ENCODE measurements around the gene GEMIN4.
A peak's percentile ranks its signal among the peaks of the same experiment; 100 is the strongest.

Gene GEMIN4

GRCh38 chr17:752002-752619 lies at the start of gene GEMIN4:
Gene GEMIN4, minus strand, starts transcription at chr17:752264. Its CDS starts 122 bp downstream, at chr17:752142.
- H3K4me3 ChIP-seq (ENCODE audit: low read depth, low read length): peak within 1 kb of the TSS; percentile 86
- TF ChIP-seq, protein P1, sequence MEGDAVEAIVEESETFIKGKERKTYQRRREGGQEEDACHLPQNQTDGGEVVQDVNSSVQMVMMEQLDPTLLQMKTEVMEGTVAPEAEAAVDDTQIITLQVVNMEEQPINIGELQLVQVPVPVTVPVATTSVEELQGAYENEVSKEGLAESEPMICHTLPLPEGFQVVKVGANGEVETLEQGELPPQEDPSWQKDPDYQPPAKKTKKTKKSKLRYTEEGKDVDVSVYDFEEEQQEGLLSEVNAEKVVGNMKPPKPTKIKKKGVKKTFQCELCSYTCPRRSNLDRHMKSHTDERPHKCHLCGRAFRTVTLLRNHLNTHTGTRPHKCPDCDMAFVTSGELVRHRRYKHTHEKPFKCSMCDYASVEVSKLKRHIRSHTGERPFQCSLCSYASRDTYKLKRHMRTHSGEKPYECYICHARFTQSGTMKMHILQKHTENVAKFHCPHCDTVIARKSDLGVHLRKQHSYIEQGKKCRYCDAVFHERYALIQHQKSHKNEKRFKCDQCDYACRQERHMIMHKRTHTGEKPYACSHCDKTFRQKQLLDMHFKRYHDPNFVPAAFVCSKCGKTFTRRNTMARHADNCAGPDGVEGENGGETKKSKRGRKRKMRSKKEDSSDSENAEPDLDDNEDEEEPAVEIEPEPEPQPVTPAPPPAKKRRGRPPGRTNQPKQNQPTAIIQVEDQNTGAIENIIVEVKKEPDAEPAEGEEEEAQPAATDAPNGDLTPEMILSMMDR (IDR thresholded peaks at IDR 0.05; ENCODE audit: control insufficient read depth, extremely low read depth, insufficient read depth): peak; percentile 92
- peak; percentile 54 for DNase-seq (ENCODE audit: low read depth)

DNA sequence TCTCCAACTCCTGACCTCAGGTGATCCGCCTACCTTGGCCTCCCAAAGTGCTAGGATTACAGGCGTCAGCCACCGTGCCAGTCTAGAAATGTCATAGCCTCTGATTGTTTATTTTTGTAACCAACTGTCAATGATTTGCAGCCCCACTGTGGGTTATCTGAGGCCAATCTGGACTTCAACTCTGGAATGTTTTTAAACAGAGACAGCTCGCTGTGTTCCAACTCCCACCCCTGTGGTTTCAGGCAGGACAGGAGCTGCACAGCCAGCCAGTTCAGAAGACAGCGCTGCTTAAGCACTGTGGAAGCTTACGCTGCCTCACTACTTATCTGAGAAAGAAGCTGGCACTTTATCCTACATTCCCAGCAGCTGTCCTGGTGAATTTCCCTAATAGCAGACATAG lies 49.6 kb upstream of the GEMIN4 start:
- no peak overlapping the region for H3K4me3 ChIP-seq (ENCODE audit: low read depth, low read length)
- TF ChIP-seq, protein P1 (IDR thresholded peaks at IDR 0.05; ENCODE audit: control insufficient read depth, extremely low read depth, insufficient read depth): no peak
- no peak for DNase-seq (ENCODE audit: low read depth)

DNA sequence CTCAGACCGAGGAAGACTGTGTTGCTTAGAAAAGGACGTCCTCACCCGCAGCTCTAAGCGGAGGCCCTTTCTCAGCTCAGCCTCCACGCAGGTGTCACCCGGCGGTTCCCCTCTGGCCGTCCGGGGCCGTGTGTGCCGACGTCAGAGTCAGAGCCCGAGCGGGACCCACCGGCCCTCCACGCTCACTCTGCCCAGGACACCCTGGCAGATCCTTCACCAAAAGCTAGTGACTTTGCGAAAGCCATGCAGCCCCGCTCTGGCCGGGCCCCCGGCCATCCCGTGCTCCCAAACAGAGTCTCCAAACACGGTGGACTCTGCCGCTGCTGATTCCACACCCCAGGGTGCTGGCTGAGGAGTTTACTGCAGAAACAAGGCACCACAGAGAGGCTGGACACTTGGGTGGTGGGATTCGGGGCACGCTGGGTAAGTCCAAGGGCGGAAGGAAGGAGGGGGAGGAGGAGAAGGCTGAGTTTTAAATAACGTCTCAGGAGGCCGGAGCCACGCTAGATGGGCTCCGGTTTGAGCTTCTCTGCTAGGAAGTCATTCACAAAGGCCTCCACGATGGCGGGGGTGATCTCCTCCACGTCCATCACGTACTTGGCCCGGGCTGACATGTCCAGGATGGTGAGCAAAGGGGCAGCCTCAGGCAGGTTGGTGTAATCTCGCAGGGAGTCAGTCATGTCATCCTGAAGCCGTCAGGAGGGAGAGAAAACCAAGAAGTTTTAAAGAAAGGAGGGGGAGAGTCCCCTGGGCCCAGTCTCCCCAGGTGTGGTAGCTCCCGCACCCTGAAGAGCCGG lies 48.6 kb upstream of the GEMIN4 start:
- no peak for DNase-seq (ENCODE audit: low read depth)
- TF ChIP-seq, protein P1 (IDR thresholded peaks at IDR 0.05; ENCODE audit: control insufficient read depth, extremely low read depth, insufficient read depth): no peak
- no peak overlapping the region for H3K4me3 ChIP-seq (ENCODE audit: low read depth, low read length)

DNA sequence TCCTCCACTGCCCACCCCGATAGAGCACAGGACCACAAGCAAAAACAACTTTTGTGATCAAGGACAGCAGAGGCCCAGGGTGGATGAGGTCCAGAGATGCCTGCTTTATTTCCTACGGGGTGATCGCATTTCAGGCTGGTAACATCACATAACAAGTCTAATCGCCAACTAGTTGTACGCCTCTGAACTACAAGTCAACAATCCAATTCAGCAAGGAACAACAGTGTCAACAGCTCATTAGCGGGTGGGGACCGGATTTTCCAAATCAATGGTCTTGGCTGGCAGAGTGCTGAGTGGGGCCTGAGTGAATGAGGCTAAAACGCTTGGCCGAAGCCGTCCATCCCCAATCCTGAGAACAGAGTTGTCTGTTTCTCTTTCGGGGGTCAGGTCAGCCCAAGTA lies 47.2 kb upstream of the GEMIN4 start:
- TF ChIP-seq, protein P1 (IDR thresholded peaks at IDR 0.05; ENCODE audit: control insufficient read depth, extremely low read depth, insufficient read depth): no peak
- no peak for DNase-seq (ENCODE audit: low read depth)
- no peak overlapping the region for H3K4me3 ChIP-seq (ENCODE audit: low read depth, low read length)

DNA sequence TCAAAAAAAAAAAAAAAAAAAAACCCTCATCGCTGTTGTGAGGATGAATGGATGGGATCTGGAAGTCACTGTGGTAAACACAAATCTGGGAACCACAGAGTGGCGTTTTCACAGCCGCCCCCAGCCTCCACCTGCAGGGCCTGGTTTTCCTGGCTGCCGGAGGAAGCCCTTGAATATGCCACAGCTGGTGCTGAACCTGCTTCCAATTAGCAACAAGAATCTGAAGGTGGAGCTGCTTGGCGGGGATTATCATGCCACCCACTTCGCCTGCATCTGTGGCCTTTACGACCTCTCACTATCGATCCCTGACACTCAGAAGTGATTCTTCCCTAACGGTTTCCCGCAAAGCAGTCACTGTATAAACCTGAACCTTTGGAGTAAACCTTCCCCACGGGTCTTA lies 46.2 kb upstream of the GEMIN4 start:
- no peak overlapping the region for H3K4me3 ChIP-seq (ENCODE audit: low read depth, low read length)
- no peak for DNase-seq (ENCODE audit: low read depth)
- TF ChIP-seq, protein P1 (IDR thresholded peaks at IDR 0.05; ENCODE audit: control insufficient read depth, extremely low read depth, insufficient read depth): no peak

GRCh38 chr17:797236-797840 lies 45.3 kb upstream of the GEMIN4 start:
- DNase-seq (ENCODE audit: low read depth): no peak
- H3K4me3 ChIP-seq (ENCODE audit: low read depth, low read length): no peak overlapping the region
- TF ChIP-seq, protein P1 (IDR thresholded peaks at IDR 0.05; ENCODE audit: control insufficient read depth, extremely low read depth, insufficient read depth): no peak

Data from LNCaP clone FGC (cell line).